Endometrial microvascular endothelial cells (primary cell): Measurements from ENCODE around the gene REPIN1. TPM values are rescaled to one million over a fixed set of nuclear protein-coding genes. Genes with fewer than 3 reads are reported as not detected.

Source experiments
- in situ Hi-C: cut with HindIII; loops from 2 replicates; pipeline ENCODE4 v1.10.0; 2017; ENCODE audit warnings: low sequenced_read_pairs, low pct_unique_long_range_greater_than_20kb; ENCODE audit errors: inconsistent ontology term
- total RNA-seq: library from RNA; depleted of rRNA; stranded (reverse); fragments of >200 nt; gene quantifications from one replicate; pipeline ENCODE4 v1.2.3, GENCODE V29; 2015; ENCODE audit errors: inconsistent ontology term

Gene REPIN1
- total RNA-seq, 1 donor from 2014 or later, result 125 TPM

DNA sequence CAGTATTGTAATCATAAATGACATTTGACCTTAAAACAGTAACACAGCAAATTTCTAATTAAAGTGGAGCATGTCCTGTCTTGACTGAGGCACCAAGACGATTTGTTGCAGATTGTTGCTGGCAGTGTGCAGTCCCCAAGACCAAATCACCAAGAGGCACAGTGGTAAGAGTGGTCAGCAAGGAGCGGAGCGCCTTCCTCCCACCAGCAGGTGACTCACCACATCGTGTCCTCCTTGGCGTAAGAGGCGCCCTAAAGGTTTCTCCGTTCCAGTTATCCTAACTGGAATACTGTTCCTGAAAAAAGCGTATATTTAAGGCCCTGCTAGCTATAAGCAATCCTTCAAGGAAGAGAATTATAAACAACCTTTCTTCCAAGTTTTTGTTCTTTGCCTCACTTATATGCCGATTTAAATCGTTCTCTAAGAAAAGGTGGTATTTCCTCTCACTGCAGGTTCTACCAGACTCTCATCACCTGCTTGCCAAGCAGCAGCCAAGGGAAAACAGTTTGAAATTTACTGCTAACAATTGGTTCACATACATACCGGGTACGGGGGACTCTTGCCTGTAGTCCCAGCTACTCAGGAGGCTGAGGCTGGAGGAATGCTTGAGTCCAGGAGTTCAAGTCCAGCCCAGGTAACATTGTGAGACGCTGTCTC lies 10.7 kb upstream of the REPIN1 start:
- in situ Hi-C loops, result no loop called here

- in situ Hi-C loops, result no loop called here
Observed at GRCh38 chr7:150358433-150358832, 10.2 kb upstream of the REPIN1 start.

DNA sequence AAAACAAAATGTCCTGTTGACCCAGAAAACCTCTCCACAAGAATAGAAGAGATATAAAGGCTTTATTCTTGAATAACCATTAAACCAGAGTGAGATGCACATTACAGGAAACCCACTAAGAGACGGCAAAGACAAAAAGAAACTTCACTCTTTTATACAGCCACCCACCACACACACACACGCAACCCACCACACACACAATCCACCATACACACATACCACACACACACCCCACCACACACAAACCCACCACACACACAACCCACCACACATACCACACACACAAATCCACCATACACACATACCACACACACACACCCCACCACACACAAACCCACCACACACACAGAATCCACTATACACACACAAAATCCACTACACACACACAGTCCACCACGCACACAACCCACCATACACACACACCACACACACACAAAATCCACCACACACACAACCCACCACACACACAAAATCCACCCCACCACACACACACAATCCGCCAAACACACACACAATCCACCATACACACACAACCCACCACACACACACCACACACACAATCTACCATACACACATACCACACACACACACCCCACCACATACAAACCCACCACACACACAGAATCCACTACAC lies 9.5 kb upstream of the REPIN1 start:
- in situ Hi-C loops, result no loop called here

GRCh38 chr7:150359622-150360362 lies 8.8 kb upstream of the REPIN1 start:
- in situ Hi-C loops, result no loop called here

GRCh38 chr7:150360363-150361058 lies 8.1 kb upstream of the REPIN1 start:
- in situ Hi-C loops, result no loop called here

- in situ Hi-C loops, result no loop called here
Observed at GRCh38 chr7:150361402-150361801, 7.2 kb upstream of the REPIN1 start.

DNA sequence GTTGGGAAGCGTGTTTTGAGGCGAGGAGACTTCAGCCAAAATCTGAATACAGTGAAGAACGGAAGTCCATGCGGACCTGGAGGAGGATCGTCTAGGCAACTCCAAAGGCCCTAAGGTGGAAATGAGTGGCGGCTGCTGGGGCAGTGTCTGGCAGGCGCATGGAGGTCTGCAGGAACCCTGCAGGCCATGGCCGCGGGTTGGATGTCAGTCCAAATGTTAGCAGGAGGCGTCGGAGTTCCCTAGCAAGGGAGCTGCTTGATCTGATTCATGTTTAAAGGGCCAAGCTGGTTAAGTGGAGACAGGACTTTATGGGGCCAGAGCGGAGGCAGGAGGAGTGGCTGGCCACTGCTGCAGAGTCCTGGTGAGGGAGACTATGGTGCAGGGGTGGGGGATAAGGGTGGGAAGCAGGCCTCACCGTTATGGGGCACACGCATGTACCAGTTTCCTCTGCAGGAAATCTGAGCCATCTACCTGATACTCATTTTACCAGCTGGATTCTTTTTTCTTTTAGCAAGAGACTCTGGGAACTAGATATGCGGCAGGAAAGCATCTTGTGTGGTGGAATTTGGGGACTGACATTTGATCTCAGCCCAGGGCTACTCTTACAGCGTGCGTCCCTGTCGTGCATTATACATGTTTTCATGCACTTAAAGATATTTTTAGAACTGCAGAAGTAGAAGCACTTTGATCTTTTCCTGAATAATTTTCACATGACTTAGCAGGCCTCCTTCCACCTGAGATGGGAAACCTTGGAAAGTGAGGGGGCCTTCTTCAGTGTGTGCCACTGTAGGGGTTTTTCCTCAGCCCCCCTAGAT lies 6.6 kb upstream of the REPIN1 start:
- in situ Hi-C loops, result no loop called here

- in situ Hi-C loops, result no loop called here
Observed at GRCh38 chr7:150363370-150363769, 5.3 kb upstream of the REPIN1 start.

DNA sequence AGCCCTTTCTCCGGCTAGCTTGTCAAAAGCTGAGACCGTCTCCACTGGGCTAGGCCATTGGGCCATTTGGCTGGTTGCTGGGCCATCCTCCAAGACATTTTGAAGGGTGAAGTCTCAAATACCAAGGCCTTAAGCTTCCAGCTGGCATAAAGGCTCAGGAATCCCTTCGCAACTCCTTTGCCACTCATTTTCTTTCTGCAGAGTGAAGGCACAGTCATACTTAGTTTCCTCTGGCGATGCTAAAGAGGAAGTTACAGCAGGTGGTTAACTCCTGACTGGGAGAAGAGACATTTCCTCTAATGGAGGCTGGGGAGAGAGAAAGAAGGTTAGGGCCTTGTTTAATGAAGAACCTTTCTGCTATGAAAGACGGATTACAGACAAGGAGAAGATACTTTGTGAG lies 4.8 kb upstream of the REPIN1 start:
- in situ Hi-C loops, result no loop called here

- in situ Hi-C loops, result no loop called here
Observed at GRCh38 chr7:150365194-150365593, 3.4 kb upstream of the REPIN1 start.

DNA sequence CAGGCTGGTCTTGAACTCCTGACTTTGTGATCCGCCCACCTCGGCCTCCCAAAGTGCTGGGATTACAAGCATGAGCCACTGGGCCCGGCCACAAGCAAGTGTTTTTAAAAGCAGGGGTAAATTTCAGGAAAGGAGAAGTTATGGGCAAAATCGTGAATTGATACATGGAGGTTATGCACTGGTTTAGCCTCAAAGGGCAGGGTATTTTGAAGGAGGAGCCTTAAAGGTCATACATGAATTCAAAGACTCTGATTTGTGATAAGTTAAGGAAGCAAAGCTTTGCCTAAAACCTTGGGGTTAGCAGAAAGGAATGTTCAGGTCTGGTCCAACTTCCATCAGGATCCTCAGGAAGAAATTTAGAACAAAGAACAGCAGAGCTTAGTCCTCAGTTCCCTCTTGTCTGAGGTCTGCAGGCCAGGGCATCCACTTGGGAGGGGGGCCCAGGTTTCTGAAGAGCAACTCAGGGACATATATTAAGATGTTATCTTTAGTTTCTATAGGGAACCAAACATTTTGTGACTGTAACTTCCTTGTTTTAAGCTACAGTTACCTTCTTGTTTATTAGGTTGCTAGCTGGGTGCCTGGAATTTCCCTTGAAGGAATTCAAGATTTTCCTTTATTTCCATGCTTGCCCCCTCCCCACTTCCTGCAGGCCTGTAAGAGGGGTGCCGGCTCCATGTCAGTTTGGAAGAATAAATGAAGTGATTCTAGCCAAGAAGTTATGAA lies 2.8 kb upstream of the REPIN1 start:
- in situ Hi-C loops, result no loop called here

- in situ Hi-C loops, result no loop called here
Observed at GRCh38 chr7:150367677-150368095, 936 bp upstream of the REPIN1 start.

- in situ Hi-C loops, result no loop called here
Observed at GRCh38 chr7:150368884-150369747, 494 bp downstream of the REPIN1 start.

DNA sequence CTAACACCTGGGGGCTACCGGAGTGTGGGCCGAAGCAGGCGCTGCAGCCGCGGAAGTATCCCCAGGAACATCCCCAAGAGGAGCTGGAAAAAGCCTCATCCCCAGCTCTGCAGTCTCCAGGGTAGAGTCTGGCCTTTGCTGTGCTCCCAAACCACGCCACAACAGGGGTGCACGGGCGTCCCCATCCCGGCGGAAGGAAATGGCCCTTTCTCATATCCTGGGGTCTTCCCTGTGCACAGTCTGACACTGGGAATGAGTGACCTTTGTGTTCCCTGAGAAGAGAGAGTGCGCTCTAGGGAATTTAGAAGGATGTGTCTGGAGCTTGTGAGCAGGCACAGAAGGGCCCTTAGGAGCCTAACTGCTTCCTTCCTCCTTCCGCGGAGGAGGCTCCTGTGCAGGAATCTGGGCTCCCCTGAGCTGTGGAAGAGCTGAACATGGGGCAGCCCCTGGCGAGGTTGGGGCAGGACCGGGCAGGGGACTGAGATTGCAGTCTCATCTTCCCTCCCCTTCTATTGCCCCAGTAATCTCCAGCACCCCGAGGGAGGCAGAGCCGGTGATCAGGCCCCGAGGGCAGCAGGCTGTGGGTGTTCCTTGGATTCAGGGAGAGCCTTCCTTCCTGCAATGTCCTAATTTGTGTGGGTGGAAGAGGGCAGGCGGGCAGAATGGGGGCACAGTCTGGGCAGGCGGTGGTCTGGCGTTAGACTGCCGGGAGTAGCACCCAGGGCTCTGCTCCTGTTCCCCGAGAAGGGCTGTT lies 1.3 kb downstream of the REPIN1 start:
- in situ Hi-C loops, result no loop called here

- in situ Hi-C loops, result no loop called here
Observed at GRCh38 chr7:150370612-150371071, 2.0 kb downstream of the REPIN1 start.

DNA sequence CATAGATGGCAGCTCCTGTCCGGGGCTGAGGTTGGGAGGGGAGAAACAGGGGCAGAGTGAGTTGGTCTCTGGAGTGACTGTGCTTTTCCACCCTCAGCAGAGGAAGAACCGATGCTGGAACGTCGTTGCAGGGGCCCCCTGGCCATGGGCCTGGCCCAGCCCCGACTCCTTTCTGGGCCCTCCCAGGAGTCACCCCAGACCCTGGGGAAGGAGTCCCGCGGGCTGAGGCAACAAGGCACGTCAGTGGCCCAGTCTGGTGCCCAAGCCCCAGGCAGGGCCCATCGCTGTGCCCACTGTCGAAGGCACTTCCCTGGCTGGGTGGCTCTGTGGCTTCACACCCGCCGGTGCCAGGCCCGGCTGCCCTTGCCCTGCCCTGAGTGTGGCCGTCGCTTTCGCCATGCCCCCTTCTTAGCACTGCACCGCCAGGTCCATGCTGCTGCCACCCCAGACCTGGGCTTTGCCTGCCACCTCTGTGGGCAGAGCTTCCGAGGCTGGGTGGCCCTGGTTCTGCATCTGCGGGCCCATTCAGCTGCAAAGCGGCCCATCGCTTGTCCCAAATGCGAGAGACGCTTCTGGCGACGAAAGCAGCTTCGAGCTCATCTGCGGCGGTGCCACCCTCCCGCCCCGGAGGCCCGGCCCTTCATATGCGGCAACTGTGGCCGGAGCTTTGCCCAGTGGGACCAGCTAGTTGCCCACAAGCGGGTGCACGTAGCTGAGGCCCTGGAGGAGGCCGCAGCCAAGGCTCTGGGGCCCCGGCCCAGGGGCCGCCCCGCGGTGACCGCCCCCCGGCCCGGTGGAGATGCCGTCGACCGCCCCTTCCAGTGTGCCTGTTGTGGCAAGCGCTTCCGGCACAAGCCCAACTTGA lies 2.7 kb downstream of the REPIN1 start:
- in situ Hi-C loops, result no loop called here
